Activated CD4-positive, alpha-beta T cell treated with anti-CD3 and anti-CD28 coated beads, Interleukin-2, amount 10 ng/mL, durations not matched to agents 7 days and 5 days (primary cell): ENCODE measurements around the gene FLNB. TPM values are rescaled to one million over a fixed set of nuclear protein-coding genes. Genes with fewer than 3 reads are reported as not detected.
A peak's percentile ranks its signal among the peaks of the same experiment; 100 is the strongest.

ENCODE experiments used
- CTCF ChIA-PET: fragments of 350-600 bp; sonication (Branson Sonifier 250); formaldehyde crosslinking; loops from one replicate; lab custom pipeline; 2021; ENCODE audit warnings: antibody characterized with exemption; lab: Charles Lee
- POLR2A ChIA-PET: fragments of 350-600 bp; sonication (Branson Sonifier 250); formaldehyde crosslinking; loops from one replicate; lab custom pipeline; 2021; ENCODE audit warnings: antibody characterized with exemption; lab: Charles Lee
- DNase-seq: peaks from one replicate; pipeline ENCODE4 v3.0.0-alpha.2; 2020
- H3K27ac Mint-ChIP-seq: one replicate; pipeline ENCODE4 v1.8.0; 2021; ENCODE audit warnings: mild to moderate bottlenecking, moderate library complexity, mixed read lengths
- H3K27me3 Mint-ChIP-seq: one replicate; pipeline ENCODE4 v1.8.0; 2021; ENCODE audit warnings: mixed read lengths
- H3K36me3 Mint-ChIP-seq: one replicate; pipeline ENCODE4 v1.8.0; 2021; ENCODE audit warnings: low read depth, mixed read lengths
- H3K4me1 Mint-ChIP-seq: one replicate; pipeline ENCODE4 v1.8.0; 2021; ENCODE audit warnings: mixed read lengths
- H3K4me3 Mint-ChIP-seq: one replicate; pipeline ENCODE4 v1.8.0; 2021; ENCODE audit warnings: mild to moderate bottlenecking, moderate library complexity, mixed read lengths
- H3K9me3 Mint-ChIP-seq: one replicate; pipeline ENCODE4 v1.8.0; 2021; ENCODE audit warnings: mixed read lengths
- total RNA-seq, 2 experiments: library from RNA; stranded (reverse); gene quantifications; one replicate each; pipeline ENCODE4 v1.2.3, GENCODE V29; 2021

The FLNB gene
- total RNA-seq, 2 experiments from 2014 or later, result 27.2 to 28.1 TPM

DNA sequence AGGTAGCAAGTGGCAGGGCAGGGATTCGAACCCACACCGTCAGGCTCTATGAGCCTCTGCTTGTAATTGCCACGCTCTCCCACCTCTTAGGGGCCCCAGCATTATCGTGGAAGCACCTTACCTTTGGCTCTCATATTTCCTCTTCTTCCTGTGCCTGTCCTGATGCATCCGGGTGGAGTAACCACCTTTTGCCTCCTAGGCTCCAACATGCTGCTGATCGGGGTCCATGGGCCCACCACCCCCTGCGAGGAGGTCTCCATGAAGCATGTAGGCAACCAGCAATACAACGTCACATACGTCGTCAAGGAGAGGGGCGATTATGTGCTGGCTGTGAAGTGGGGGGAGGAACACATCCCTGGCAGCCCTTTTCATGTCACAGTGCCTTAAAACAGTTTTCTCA, 162.2 kb downstream of the FLNB start:
- Mint-ChIP-seq H3K4me3 (no peak overlapping the region), H3K9me3 (no peaks in the 10 kb centered on the region), H3K4me1 (no peaks in the 10 kb centered on the region), H3K27me3 (no peaks in the 10 kb centered on the region), H3K36me3 (no peaks in the 10 kb centered on the region), H3K27ac (no peak overlapping the region)
- ChIA-PET CTCF (interaction anchor here (0.6 kb wide), 1 partner anchor 196 kb away, joined by 4 read pairs; no protein-coding TSS in a partner anchor), POLR2A (no interaction called here)
- DNase-seq, result no peak

DNA sequence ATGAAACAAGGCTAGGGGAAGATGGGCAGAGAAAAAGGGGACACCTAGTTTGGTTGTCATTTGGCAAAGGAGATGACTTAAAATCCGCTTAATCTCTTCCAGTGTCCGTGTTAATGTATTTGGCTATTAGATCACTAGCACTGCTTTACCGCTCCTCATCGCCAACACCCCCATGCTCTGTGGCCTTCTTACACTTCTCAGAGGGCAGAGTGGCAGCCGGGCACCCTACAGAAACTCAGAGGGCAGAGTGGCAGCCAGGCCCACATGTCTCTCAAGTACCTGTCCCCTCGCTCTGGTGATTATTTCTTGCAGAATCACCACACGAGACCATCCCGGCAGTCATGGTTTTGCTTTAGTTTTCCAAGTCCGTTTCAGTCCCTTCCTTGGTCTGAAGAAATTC, 162.9 kb downstream of the FLNB start:
- Mint-ChIP-seq H3K9me3 (no peaks in the 10 kb centered on the region), H3K27me3 (peaks cover 3% of the 10 kb centered on the region), H3K4me1 (no peaks in the 10 kb centered on the region), H3K36me3 (no peaks in the 10 kb centered on the region), H3K4me3 (no peak overlapping the region), H3K27ac (no peak overlapping the region)
- ChIA-PET CTCF (no interaction called here), POLR2A (no interaction called here)
- DNase-seq, result no peak

DNA sequence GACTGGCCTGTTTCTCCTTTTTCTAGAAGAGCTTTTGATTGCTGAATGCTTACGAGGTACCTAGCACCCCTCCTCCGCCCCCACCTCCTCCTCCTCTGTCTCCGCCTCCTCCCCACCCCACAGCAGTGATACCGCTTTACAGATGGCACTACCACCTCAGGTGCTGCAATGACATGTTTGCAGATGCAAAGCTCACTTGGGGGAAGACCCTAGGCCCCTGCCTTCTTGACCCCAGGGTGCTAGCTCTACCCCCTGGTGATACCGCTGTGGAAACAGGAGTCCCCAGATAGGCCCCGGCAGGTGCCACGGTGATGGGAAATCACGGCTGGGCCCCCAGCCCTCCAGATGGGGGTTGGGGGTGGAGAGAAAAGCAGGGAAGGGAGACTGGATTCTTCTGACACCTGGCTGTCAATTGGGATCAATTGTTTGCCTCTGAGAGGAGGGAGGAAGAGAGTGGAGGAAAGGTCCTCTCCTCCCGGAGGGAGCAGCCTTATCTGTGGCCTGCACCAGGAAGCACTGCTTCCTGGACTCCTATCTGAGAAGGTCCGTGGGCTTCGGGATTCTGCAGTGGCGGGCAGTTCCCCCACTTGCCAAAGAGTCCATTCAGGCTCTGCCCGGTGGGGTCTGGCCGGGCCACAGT, 164.9 kb downstream of the FLNB start:
- POLR2A ChIA-PET, result no interaction called here
- CTCF ChIA-PET, result interaction anchor here (0.8 to 1.3 kb wide), 4 partner anchors 9 to 166 kb away, joined by 3 to 5 read pairs (median 4); no protein-coding TSS in a partner anchor
- Mint-ChIP-seq H3K4me3 (no peak overlapping the region), H3K36me3 (no peaks in the 10 kb centered on the region), H3K27ac (no peak overlapping the region), H3K9me3 (no peaks in the 10 kb centered on the region), H3K4me1 (peaks cover 11% of the 10 kb centered on the region), H3K27me3 (peaks cover 3% of the 10 kb centered on the region)
- no peak for DNase-seq

DNA sequence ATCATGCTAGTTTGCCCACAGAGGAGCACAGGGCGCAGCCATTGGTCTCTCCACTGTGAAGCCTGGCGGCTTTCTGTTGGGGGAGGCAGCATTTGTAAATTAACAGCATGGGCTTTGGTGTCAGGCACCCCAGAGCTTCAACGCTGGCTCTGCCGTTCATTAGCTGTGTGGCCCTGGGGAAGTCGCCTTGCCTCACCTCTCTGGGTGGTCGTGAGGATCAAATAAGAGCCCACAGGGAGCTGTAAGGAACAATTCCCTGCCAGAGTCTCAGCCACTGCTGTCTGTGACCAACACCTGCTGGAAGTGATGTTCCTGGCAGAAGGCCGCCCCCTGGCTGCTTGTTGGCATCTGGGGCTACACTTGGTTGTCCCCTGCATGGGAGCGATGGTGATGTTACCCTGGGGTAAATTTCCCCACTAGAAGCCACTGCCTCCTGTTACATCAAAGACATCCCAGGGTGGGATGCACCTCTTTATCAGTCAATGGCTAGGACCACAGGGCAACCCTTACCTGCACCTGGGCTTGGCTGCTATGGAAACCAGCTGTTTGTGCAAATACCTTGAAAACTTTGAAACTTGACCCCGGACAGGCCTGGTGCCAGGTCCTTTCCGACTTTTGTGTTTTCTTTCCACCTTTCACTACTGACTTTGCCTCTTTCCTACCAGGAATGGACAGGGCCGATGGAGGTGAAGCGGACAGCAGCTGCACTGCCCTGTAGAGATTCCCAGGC, 165.6 kb downstream of the FLNB start:
- Mint-ChIP-seq H3K4me1 (peaks cover 18% of the 10 kb centered on the region), H3K27me3 (peaks cover 3% of the 10 kb centered on the region), H3K36me3 (no peaks in the 10 kb centered on the region), H3K9me3 (no peaks in the 10 kb centered on the region), H3K4me3 (no peak overlapping the region), H3K27ac (no peak overlapping the region)
- DNase-seq, result peak; percentile 63
- POLR2A ChIA-PET, result no interaction called here
- CTCF ChIA-PET, result interaction anchor here (0.9 to 1.3 kb wide), 3 partner anchors 10 to 166 kb away, joined by 3 to 5 read pairs (median 3); no protein-coding TSS in a partner anchor

DNA sequence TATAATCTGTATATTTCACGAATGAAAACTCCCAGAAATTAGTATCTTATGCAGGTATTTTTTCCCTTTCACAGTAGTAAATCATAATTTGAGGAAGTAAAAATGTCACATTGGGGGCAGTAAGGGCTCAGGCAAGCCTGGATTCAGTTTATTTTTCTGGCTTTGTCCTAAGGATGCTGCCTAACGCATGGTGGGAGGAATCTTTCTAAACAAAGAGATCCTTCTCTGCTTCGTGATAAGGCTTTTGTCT, 166.9 kb downstream of the FLNB start:
- Mint-ChIP-seq H3K4me3 (no peak overlapping the region), H3K4me1 (peaks cover 20% of the 10 kb centered on the region), H3K9me3 (no peaks in the 10 kb centered on the region), H3K27me3 (peaks cover 3% of the 10 kb centered on the region), H3K27ac (no peak overlapping the region), H3K36me3 (no peaks in the 10 kb centered on the region)
- DNase-seq, result no peak
- CTCF ChIA-PET, result interaction anchor here (1.3 kb wide), 1 partner anchor 13 kb away, joined by 7 read pairs; no protein-coding TSS in a partner anchor
- POLR2A ChIA-PET, result no interaction called here

DNA sequence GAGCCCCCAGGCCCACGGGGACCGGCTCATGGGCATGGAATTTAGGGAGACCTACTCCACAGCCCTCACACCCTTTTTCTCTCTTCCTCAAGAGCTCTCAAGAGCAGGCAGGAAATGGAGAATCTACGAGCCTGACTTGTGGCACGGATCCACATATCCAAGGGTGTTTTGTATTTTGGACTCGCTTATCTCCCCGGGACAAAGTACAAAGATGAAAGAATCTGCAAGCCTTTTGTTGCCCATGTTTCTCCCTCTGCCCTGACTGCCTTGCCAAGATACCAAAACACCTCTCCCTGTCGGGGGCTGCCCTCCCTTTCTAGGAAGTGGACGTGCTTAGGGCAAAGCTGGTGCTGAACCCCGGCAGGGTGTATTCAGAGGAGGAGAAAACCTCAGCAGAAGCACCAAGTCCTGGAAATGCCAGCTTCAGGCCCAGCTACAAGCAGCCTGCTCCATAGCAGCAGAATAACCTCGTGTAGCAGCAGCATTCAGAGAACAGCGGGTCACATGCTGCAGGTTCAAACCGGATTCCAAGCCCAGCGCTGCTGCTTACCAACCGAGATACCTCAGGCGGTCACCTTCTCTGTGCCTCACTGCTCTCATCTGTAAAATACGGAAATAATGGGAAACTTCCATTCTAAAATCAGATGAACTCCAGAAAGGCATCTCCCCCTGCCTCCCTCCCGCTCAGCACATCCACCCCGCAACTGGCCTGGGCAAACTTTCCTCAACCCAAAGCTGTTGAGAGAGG, 167.4 kb downstream of the FLNB start:
- Mint-ChIP-seq H3K4me1 (peaks cover 20% of the 10 kb centered on the region), H3K27ac (no peak overlapping the region), H3K27me3 (peaks cover 3% of the 10 kb centered on the region), H3K4me3 (no peak overlapping the region), H3K36me3 (no peaks in the 10 kb centered on the region), H3K9me3 (no peaks in the 10 kb centered on the region)
- ChIA-PET CTCF (interaction anchor here (1.3 kb wide), 1 partner anchor 12 kb away, joined by 7 read pairs; no protein-coding TSS in a partner anchor), POLR2A (no interaction called here)
- no peak for DNase-seq

DNA sequence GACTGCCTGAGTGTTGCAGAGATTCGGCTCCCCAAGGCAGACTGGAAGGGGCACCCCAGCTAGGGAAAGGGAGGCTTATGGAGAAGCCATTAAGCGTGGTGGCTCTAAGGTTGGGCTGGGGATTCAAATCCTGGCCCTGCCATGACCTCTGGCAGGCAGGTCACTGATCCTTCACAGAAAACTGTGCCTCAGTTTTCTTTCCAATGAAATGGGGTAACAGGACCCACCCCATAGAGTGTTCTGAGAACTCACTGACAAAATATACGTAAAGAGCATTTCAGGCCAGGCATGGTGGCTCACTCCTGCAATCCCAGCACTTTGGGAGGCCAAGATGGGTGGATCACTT, 167.9 kb downstream of the FLNB start:
- Mint-ChIP-seq H3K36me3 (no peaks in the 10 kb centered on the region), H3K9me3 (no peaks in the 10 kb centered on the region), H3K27me3 (peaks cover 3% of the 10 kb centered on the region), H3K4me3 (no peak overlapping the region), H3K27ac (no peak overlapping the region), H3K4me1 (peaks cover 20% of the 10 kb centered on the region)
- no peak for DNase-seq
- POLR2A ChIA-PET, result no interaction called here
- CTCF ChIA-PET, result interaction anchor here (1.3 kb wide), 1 partner anchor 12 kb away, joined by 7 read pairs; no protein-coding TSS in a partner anchor

DNA sequence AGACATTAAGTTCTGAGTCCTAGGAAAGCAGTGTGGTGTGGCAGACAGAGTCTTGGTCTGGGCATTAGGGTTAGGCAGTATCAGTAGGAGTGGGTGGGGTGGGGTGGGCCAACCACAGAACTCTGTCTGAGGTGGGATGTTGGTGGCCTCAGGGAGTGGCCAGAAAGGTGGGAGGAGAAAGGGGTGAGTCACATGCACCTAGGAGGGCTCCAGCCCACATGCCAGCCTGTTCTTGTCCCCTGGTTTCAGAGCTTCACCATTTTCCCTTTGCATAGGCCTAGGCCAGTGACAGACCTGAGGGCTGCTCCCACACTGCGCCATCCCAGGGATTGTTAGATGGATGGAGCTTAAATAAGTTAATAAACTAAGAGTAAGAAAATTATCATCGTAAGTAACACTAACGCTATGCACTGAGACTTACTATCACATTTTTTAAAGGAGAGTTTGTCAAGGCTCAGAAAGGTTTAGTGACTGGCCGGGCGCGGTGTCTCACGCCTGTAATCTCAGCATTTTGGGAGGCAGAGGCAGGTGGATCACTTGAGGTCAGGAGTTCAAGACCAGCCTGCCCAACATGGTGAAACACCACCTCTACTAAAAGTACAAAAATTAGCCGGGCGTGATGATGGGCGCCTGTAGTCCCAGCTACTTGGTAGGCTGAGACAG, 168.7 kb downstream of the FLNB start:
- ChIA-PET POLR2A (no interaction called here), CTCF (interaction anchor here (0.6 to 3.9 kb wide), 25 partner anchors 9 to 831 kb away, joined by 3 to 30 read pairs (median 4); partner anchors contain the start of genes FLNB, HTD2 and RPP14)
- Mint-ChIP-seq H3K27ac (no peak overlapping the region), H3K4me3 (no peak overlapping the region), H3K9me3 (no peaks in the 10 kb centered on the region), H3K36me3 (no peaks in the 10 kb centered on the region), H3K4me1 (peaks cover 20% of the 10 kb centered on the region), H3K27me3 (peaks cover 7% of the 10 kb centered on the region)
- no peak for DNase-seq

DNA sequence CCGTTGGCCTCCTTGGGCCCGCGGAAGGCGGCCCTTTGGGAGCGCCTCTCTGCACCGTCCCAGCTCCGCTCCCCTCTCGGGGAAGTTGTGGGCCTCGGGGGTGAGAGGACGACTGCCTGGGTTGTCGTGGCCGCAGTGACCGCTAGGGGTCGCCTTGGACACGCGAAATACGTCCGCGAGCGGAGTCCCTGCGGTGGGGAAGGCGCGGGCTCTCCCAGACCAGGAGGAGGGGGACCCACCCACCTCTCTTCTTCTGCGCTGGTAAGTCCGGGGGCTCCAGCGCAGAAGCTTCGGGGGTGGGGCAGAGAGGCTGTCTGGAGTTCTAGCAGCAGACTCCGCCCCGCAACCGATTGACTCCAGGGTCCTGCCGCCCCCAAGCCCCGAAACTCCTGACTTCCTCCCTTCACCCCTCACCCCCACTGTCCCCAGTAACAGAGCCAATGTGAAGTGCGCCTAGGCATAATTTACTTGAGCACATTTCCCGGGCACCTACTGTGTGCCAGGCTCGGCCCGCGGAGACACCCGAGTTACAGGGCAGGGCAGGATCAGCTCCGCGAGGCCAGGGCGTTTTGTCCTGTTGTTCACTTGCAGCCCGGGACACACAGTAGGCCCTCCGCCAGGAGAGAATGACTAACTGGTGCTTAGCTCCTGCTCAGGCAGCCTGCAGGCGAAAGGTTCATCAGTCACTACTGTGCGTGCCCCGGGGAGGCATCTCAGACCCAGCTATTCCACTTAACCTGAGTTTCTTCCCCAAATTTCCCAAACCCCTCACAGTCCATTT, 169.7 kb downstream of the FLNB start:
- H3K9me3 Mint-ChIP-seq, result no peaks in the 10 kb centered on the region
- H3K4me3 Mint-ChIP-seq, result peak overlapping the region; percentile 52
- CTCF ChIA-PET, result interaction anchor here (0.6 to 3.9 kb wide), 26 partner anchors 8 to 830 kb away, joined by 3 to 30 read pairs (median 4); partner anchors contain the start of genes HTD2 and RPP14
- H3K27ac Mint-ChIP-seq, result no peak overlapping the region
- H3K36me3 Mint-ChIP-seq, result no peaks in the 10 kb centered on the region
- peak; percentile 91 for DNase-seq
- POLR2A ChIA-PET, result no interaction called here
- H3K4me1 Mint-ChIP-seq, result peaks cover 20% of the 10 kb centered on the region
- peaks cover 7% of the 10 kb centered on the region for H3K27me3 Mint-ChIP-seq

DNA sequence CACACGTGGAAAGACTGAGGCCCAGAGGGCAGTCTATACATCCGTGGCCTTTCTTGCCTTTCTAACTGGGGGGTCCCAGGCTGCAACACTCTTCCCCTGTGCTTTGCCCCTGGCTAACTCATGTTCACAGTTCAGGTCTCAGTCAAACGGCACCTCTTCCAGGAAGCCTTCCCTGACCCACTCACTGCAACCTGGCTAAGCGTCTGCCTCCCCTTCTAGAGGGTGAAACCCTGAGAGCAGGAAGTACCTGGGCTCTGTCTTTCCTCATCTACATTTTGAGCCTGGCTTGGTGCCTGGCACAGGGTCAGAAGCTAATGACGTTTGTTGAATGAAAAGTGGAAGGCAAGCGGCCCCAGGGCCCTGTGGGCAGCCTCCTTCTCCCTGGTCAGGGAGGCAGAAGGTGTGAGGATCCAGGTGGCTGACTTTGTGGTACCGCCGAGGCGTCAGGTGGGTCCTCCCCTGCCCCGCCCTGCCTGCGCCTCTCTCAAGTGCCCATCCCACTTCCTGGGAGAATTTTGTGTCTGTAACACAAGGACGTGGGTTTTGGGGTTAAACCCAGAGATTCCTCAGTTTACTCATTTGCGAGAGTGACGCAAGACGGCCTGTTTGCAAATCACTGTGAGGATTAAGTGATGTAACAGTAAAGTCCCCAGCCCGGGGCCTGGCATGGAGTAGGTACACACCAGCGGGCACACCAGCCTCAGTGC, 170.5 kb downstream of the FLNB start:
- Mint-ChIP-seq H3K4me3 (peak overlapping the region; percentile 52), H3K4me1 (peaks cover 20% of the 10 kb centered on the region), H3K9me3 (no peaks in the 10 kb centered on the region), H3K27me3 (peaks cover 7% of the 10 kb centered on the region), H3K36me3 (no peaks in the 10 kb centered on the region), H3K27ac (no peak overlapping the region)
- DNase-seq, result peak; percentile 20
- ChIA-PET CTCF (interaction anchor here (0.7 to 3.9 kb wide), 14 partner anchors 10 to 354 kb away, joined by 3 to 30 read pairs (median 6); partner anchors contain the start of genes FLNB, HTD2 and RPP14), POLR2A (no interaction called here)

DNA sequence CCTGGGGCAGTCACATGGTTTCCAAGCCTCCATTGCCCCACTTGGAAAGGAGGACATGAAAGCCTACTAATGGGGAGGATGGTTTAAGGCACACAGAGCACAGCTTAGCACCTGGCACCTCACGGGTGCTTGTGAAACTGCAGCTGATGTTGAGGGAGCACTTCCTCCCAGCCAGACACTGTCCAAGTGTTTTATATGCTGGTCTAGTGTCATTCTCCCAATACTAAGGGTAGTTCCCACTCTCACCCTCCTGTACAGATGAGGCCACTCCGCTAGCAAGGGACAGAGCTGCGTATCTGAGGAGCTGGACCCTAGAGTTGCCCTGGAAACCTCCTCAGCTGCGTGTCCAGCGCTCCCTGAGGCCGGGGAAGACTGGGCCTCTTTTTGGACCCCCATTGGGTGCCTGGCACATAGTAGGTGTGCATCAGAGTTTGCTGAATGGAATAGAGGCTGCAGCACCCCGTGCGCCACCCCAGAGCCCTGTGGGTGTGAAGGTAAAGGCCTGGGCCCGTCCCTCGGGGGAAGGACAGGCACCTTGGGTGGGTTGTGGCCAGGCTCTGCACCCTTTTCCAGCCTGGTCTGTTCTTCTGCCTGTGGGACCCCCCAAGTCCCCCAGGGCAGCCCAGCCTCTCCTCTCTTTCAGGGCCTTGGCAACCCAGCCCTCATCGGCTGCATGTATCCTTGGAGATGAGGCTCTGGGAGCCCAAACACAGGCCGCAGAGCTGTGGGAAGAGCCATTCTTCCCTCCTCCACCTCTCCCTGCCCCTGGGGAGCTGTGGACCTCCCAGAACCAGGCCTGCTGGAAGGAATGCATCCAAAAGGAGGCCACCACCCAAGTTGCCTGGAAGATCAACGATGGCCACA, 171.2 kb downstream of the FLNB start:
- Mint-ChIP-seq H3K27ac (no peak overlapping the region), H3K9me3 (no peaks in the 10 kb centered on the region), H3K36me3 (no peaks in the 10 kb centered on the region), H3K4me1 (peaks cover 20% of the 10 kb centered on the region), H3K4me3 (no peak overlapping the region), H3K27me3 (peaks cover 7% of the 10 kb centered on the region)
- POLR2A ChIA-PET, result no interaction called here
- DNase-seq, result no peak
- CTCF ChIA-PET, result interaction anchor here (1.0 to 3.9 kb wide), 8 partner anchors 9 to 176 kb away, joined by 3 to 30 read pairs (median 8); partner anchors contain the start of genes FLNB, HTD2 and RPP14
